Measurements from ENCODE around the gene DAB2IP.

GRCh38 chr9:121658166-121658565 is 6.7 kb downstream of the DAB2IP start:
- TF ChIP-seq CTCF (tag by site-specific recombination; IDR thresholded peaks at IDR 0.05) (no peak), ZNF274 (IDR thresholded peaks at IDR 0.05; ENCODE audit: low read length) (no peak), ZNF274 (tag by site-specific recombination; IDR thresholded peaks at IDR 0.05; ENCODE audit: borderline replicate concordance) (no peak), KLF16 (tag by site-specific recombination; IDR thresholded peaks at IDR 0.05) (no peak), KLF1 (tag by site-specific recombination; IDR thresholded peaks at IDR 0.05) (no peak), ZBTB44 (tag by site-specific recombination; IDR thresholded peaks at IDR 0.05) (no peak), ZNF426 (tag by site-specific recombination; IDR thresholded peaks at IDR 0.05) (no peak), ZNF398 (tag by site-specific recombination; IDR thresholded peaks at IDR 0.05) (no peak), ZNF518A (tag by site-specific recombination; conservative IDR thresholded peaks at IDR 0.05; ENCODE audit: low read depth) (no peak)
